PFSK-1 (cell line): ENCODE results near the gene SIL1.

Experiments
- FOXP2 ChIP-seq: optimal IDR thresholded peaks from 2 replicates; pipeline ENCODE3; 2011; ENCODE audit warnings: borderline replicate concordance, control low read depth, inconsistent platforms; ENCODE audit not compliant: insufficient read depth; ENCODE audit errors: extremely low read length, extremely low read depth
- POLR2AphosphoS5 ChIP-seq: IDR thresholded peaks from 2 replicates; pipeline ENCODE4 v1.6.1; 2012; ENCODE audit warnings: low read depth, mild to moderate bottlenecking, control low read depth, low read length, moderate library complexity
- SIN3A ChIP-seq: IDR thresholded peaks from 2 replicates; pipeline ENCODE4 v1.6.1; 2012; ENCODE audit warnings: mild to moderate bottlenecking, low read length, moderate library complexity, borderline replicate concordance; ENCODE audit not compliant: insufficient read depth
- TAF1 ChIP-seq: IDR thresholded peaks from 2 replicates; pipeline ENCODE4 v1.6.1; 2012; ENCODE audit warnings: low read length, control low read depth, borderline replicate concordance; ENCODE audit not compliant: insufficient read depth
- TF ChIP-seq, protein P1 (sequence below), 2 experiments: IDR thresholded peaks; 2 replicates each; pipeline versions ENCODE4 v1.6.1 to v1.8.0; 2011 to 2012; ENCODE audit warnings: low read depth in 2 of 2, low read length in 2 of 2, control low read depth in 1 of 2, inconsistent platforms in 1 of 2, mild to moderate bottlenecking in 1 of 2, moderate library complexity in 1 of 2; ENCODE audit not compliant: insufficient read depth in 1 of 2

Gene SIL1

GRCh38 chr5:139146809-139147482 is 51.2 kb downstream of the SIL1 start:
- TF ChIP-seq POLR2AphosphoS5, result no peak
- no peak for TF ChIP-seq FOXP2
- no peak for TF ChIP-seq TAF1
- TF ChIP-seq SIN3A, result no peak
- TF ChIP-seq, protein P1, sequence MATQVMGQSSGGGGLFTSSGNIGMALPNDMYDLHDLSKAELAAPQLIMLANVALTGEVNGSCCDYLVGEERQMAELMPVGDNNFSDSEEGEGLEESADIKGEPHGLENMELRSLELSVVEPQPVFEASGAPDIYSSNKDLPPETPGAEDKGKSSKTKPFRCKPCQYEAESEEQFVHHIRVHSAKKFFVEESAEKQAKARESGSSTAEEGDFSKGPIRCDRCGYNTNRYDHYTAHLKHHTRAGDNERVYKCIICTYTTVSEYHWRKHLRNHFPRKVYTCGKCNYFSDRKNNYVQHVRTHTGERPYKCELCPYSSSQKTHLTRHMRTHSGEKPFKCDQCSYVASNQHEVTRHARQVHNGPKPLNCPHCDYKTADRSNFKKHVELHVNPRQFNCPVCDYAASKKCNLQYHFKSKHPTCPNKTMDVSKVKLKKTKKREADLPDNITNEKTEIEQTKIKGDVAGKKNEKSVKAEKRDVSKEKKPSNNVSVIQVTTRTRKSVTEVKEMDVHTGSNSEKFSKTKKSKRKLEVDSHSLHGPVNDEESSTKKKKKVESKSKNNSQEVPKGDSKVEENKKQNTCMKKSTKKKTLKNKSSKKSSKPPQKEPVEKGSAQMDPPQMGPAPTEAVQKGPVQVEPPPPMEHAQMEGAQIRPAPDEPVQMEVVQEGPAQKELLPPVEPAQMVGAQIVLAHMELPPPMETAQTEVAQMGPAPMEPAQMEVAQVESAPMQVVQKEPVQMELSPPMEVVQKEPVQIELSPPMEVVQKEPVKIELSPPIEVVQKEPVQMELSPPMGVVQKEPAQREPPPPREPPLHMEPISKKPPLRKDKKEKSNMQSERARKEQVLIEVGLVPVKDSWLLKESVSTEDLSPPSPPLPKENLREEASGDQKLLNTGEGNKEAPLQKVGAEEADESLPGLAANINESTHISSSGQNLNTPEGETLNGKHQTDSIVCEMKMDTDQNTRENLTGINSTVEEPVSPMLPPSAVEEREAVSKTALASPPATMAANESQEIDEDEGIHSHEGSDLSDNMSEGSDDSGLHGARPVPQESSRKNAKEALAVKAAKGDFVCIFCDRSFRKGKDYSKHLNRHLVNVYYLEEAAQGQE (IDR thresholded peaks at IDR 0.05; ENCODE audit: insufficient read depth in 1 of 2, low read depth in 2 of 2, low read length in 2 of 2), result no peak

- TF ChIP-seq, protein P1 (IDR thresholded peaks at IDR 0.05; ENCODE audit: insufficient read depth in 1 of 2, low read depth in 2 of 2, low read length in 2 of 2), result no peak
- peak; percentile 35; the same call in 1 of the 2 replicates for TF ChIP-seq SIN3A
Measured at GRCh38 chr5:139141446-139142204, 56.5 kb downstream of the SIL1 start.

- no peak for TF ChIP-seq POLR2AphosphoS5
- TF ChIP-seq FOXP2, result no peak
- TF ChIP-seq TAF1, result no peak
Measured at GRCh38 chr5:139140591-139141071, 57.5 kb downstream of the SIL1 start.

DNA sequence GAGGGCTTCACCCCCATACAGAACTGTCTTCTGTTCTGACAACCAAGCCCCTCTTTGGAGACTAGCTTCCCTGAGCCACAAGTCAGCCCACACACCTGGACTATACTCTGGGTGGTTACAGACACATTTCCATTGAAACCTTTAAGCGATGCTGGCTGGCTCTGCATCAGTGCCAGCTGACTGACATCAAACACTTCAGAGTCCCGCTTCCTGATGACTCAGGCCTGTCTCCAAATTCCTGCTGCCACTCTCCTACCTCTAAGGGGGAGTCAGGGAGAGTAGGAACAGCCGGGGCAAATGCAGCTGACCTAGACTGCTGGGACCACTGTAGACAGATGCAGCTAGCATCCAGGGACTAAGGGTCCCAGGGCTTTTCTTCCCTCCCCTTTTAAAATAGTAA is 59.4 kb downstream of the SIL1 start:
- TF ChIP-seq POLR2AphosphoS5 (no peak), FOXP2 (no peak), SIN3A (no peak), TAF1 (no peak)
- TF ChIP-seq, protein P1 (IDR thresholded peaks at IDR 0.05; ENCODE audit: insufficient read depth in 1 of 2, low read depth in 2 of 2, low read length in 2 of 2), result no peak

GRCh38 chr5:139138109-139138508 is 60.1 kb downstream of the SIL1 start:
- TF ChIP-seq POLR2AphosphoS5 (no peak), FOXP2 (no peak), SIN3A (no peak), TAF1 (no peak)
- TF ChIP-seq, protein P1 (IDR thresholded peaks at IDR 0.05; ENCODE audit: insufficient read depth in 1 of 2, low read depth in 2 of 2, low read length in 2 of 2), result no peak
